H1 (cell line): ENCODE measurements around the gene FNIP2. TPM values are rescaled to one million over a fixed set of nuclear protein-coding genes. Genes with fewer than 3 reads are reported as not detected.

Experiments used
- E2F6 ChIP-seq: IDR thresholded peaks from 2 replicates; pipeline ENCODE4 v1.6.1; 2012; ENCODE audit warnings: inconsistent platforms
- FOSL1 ChIP-seq: IDR thresholded peaks from 2 replicates; pipeline ENCODE4 v1.6.1; 2011; ENCODE audit warnings: mild to moderate bottlenecking, low read depth, low read length, moderate library complexity; ENCODE audit not compliant: insufficient read depth
- JUND ChIP-seq: IDR thresholded peaks from 2 replicates; pipeline ENCODE4 v1.6.1; 2011; ENCODE audit warnings: mild to moderate bottlenecking, improper control_type of control experiment, low read length
- NANOG ChIP-seq: IDR thresholded peaks from 2 replicates; pipeline ENCODE4 v1.6.1; 2011; ENCODE audit warnings: low read length, low read depth, mild to moderate bottlenecking, inconsistent platforms; ENCODE audit not compliant: insufficient read depth, poor library complexity, severe bottlenecking
- POLR2AphosphoS5 ChIP-seq: IDR thresholded peaks from 2 replicates; pipeline ENCODE4 v1.6.1; 2011; ENCODE audit warnings: low read depth, low read length
- RNF2 ChIP-seq: fragments of 200-900, 300-1000 bp; sonication (generic); IDR thresholded peaks from 2 replicates; pipeline ENCODE4 v1.7.1; 2016; ENCODE audit warnings: borderline replicate concordance, low read depth, mild to moderate bottlenecking, antibody characterized with exemption, low read length; ENCODE audit not compliant: poor library complexity, severe bottlenecking; ENCODE audit errors: missing control alignments
- SAP30 ChIP-seq: fragments of 300-600 bp; sonication (generic); IDR thresholded peaks from 2 replicates; pipeline ENCODE4 v1.7.1; 2012; ENCODE audit warnings: low read length, moderate library complexity, mild to moderate bottlenecking, inconsistent platforms; ENCODE audit not compliant: insufficient read depth, insufficient replicate concordance
- SIN3A ChIP-seq, 2 experiments: IDR thresholded peaks in 1 of 2; conservative IDR thresholded peaks in 1 of 2; 2 replicates each; pipeline ENCODE4 v1.6.1; 2011 to 2012; ENCODE audit warnings: low read length in 2 of 2, improper control_type of control experiment in 1 of 2, low read depth in 1 of 2, mild to moderate bottlenecking in 1 of 2
- SP4 ChIP-seq: IDR thresholded peaks from 2 replicates; pipeline ENCODE4 v1.6.1; 2012; ENCODE audit warnings: low read length, inconsistent platforms
- TAF1 ChIP-seq: IDR thresholded peaks from 2 replicates; pipeline ENCODE4 v1.6.1; 2011; ENCODE audit warnings: mild to moderate bottlenecking, low read depth, low read length
- YY1 ChIP-seq: IDR thresholded peaks from 2 replicates; pipeline ENCODE4 v1.6.1; 2011; ENCODE audit warnings: low read depth, mild to moderate bottlenecking, low read length
- ZNF274 ChIP-seq: IDR thresholded peaks from 2 replicates; pipeline ENCODE4 v1.7.0; 2012; ENCODE audit warnings: low read length, borderline replicate concordance; ENCODE audit errors: extremely low read depth
- polyA plus RNA-seq, 7 experiments: library from polyadenylated mRNA; depleted of rRNA in 3 of 7; stranded (reverse) in 5 of 7; unstranded in 2 of 7; fragments of >200 nt in 5 of 7; fragments of 200-250 nt in 2 of 7; gene quantifications; 1 replicate in 5 of 7; 2 replicates in 1 of 7; 4 replicates in 1 of 7; pipeline versions ENCODE4 v1.2.1 to v1.2.3, GENCODE V29; 2011 to 2013; ENCODE audit warnings: missing spikeins in 2 of 7, mixed read lengths in 2 of 7
- total RNA-seq: library from RNA; stranded (reverse); fragmentation: NEBNext Ultra II Directional; extraction: Animal tissue kit (Norgen Biotek cat#: 25700); gene quantifications from 2 replicates; pipeline ENCODE4 v1.2.1, GENCODE V29; 2021

The FNIP2 gene
- total and polyA plus RNA-seq, 2 of the 8 experiments (the other 6 are each of a cell fraction or from before 2014, with no cell fraction given) = 4.0 to 13.0 TPM

GRCh38 chr4:158722917-158723793, 45.7 kb upstream of the FNIP2 start, which contains the start of gene PPID (continued):
- TF ChIP-seq SAP30 = no peak
- 0 out of 2 replicates have a peak, but pooled peaks have one; percentile 35 for TF ChIP-seq SP4
- TF ChIP-seq E2F6 = peak; percentile 94
- no peak for TF ChIP-seq FOSL1
- TF ChIP-seq RNF2 = no peak
- no peak; the same call in none of the 2 replicates for TF ChIP-seq POLR2AphosphoS5
- no peak for TF ChIP-seq ZNF274
- TF ChIP-seq SIN3A (conservative IDR thresholded peaks at IDR 0.05 in 1 of 2, IDR thresholded peaks at IDR 0.05 in 1 of 2; ENCODE audit: low read depth in 1 of 2, low read length in 2 of 2) = peak; percentile 78 to 82; a peak in 3 of 4 replicates
- TF ChIP-seq YY1 = no peak
- TF ChIP-seq NANOG = no peak
- peak; percentile 84 for TF ChIP-seq TAF1
- TF ChIP-seq JUND = no peak
